Erythroblast (primary cell): ENCODE results near the gene CNP.

Experiments
- GATA1 ChIP-seq: IDR thresholded peaks from 2 replicates; pipeline ENCODE4 v1.6.1; 2011; ENCODE audit warnings: low read depth, mild to moderate bottlenecking, control low read depth, low read length, moderate library complexity
- POLR2A ChIP-seq: IDR thresholded peaks from 2 replicates; pipeline ENCODE4 v1.6.1; 2011; ENCODE audit warnings: mild to moderate bottlenecking, low read length

- TF ChIP-seq POLR2A (no peak), GATA1 (no peak)
These were observed 35.7 kb downstream of the CNP start for GRCh38 chr17:42002175-42002791.
